Kidney tubule cell (primary cell): ENCODE results near the gene XCR1.
"Not testable (repeated sequence)": the region's sequence is repeated elsewhere in the genome, so short reads cannot be mapped to it uniquely, and the experiment has no call there.

ENCODE experiments used
- DNase-seq: peaks from one replicate; pipeline ENCODE4 v3.0.0-alpha.2; 2018; ENCODE audit warnings: low spot score

XCR1 gene

DNA sequence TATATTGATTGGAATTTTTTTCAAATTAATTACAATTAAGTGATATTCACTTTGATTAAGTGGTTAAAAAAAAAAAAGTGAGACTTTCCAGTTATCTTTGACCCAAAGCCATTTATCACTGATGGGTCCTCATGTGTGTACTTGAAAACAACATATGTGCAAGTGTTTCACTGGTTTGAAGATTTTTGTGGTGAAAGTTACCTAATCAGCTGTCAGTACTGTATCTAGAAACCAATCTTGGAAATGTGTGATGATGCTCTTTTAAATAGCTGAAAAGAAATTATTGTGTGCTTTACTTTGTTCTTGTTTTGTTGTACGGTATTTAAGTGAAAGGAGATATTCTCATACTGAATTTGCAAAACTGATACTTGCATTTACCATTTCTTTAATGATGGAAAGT is 11.6 kb upstream of the XCR1 start:
- no peak for DNase-seq

GRCh38 chr3:46038071-46038470 is 10.8 kb upstream of the XCR1 start:
- not testable (repeated sequence) for DNase-seq

DNA sequence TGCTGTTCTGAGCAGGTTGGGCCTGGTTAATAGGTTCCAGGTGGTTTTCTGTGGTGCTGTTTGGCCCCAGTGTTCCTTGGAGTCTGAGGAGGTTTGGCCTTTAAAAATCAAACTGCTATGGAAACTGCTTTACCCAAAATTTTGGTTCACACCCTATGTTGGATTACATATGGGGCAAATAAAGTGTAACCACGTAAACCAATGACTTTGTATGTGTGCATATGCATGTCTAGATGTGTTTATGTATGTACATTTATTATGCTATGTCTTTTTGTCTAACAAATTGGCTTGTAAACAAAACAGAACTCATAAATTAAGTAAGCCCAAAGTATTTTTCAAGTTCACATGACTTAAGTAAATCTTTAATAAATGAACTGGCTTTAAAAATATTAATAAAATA is 8.9 kb upstream of the XCR1 start:
- DNase-seq, result no peak

- DNase-seq, result no peak
These were observed 4.5 kb upstream of the XCR1 start for GRCh38 chr3:46031747-46032146.

- DNase-seq, result no peak
These were observed 4.0 kb upstream of the XCR1 start for GRCh38 chr3:46031269-46031668.

GRCh38 chr3:46030626-46031025 is 3.3 kb upstream of the XCR1 start:
- DNase-seq, result no peak

DNA sequence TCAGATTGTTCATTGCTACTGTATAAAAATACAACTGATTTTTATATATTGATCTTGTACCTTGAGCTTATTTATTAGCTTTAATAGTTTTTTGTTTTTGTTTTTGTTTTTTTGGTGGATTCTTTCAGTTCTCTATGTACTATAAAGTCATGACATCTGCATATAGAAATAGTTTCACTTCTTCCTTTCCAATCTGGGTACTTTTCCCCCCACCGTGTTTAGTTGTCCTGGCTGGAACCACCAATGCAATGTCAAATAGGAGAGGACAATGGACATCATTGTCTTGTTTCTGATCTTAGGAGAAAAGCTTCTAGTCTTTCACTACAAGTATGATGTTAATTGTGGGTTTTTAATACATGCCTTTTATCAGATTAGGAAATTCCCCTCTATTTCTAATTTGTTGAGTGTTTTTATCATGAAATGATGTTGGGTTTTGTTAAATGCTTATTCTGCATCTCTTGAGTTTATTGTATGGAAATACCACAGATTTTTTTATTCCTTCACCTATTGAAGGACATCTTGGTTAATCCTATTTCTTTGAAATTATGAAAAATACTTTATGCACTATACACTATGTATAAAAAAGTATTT is 2.8 kb upstream of the XCR1 start:
- no peak for DNase-seq

GRCh38 chr3:46027736-46028397 is 584 bp upstream of the XCR1 start:
- no peak for DNase-seq

DNA sequence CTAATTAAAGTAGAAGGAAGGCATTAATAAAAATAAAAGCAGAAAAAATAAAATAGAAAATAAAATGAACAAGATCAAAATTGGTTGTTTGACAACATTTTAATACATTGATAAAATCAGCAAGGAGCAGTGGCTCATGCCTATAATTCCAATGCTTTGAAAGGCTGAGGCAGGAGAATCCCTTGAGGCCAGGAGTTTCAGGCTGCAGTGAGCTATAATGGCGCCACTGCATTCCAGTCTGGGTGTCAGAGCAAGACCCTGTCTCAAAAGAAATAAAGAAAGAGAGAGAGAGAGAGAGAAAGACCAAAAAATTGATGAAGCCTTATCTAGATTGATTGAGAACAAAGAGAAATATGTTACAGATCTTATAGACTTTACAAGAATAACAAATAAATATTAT is 2.1 kb downstream of the XCR1 start:
- no peak for DNase-seq

DNA sequence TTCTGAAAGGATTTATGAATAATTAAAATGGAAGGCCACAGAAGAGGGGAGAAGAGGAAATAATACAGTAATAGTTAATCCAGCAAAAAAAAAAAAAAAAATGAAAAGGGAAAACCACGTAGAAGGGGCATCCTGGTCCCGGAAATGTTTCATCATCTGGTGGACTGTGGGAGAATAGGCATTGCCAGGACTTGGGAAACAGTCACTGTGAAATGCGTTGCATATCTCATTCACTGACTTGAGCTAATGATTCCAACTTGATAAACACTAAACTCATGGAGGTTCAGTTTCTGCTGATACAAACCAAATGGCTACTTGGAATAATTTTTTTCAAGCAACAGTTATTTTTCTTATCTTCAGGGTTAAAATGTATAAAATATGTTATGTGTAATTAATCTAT is 3.2 kb downstream of the XCR1 start:
- no peak for DNase-seq

GRCh38 chr3:46022909-46023785 is 4.1 kb downstream of the XCR1 start:
- DNase-seq, result no peak

DNA sequence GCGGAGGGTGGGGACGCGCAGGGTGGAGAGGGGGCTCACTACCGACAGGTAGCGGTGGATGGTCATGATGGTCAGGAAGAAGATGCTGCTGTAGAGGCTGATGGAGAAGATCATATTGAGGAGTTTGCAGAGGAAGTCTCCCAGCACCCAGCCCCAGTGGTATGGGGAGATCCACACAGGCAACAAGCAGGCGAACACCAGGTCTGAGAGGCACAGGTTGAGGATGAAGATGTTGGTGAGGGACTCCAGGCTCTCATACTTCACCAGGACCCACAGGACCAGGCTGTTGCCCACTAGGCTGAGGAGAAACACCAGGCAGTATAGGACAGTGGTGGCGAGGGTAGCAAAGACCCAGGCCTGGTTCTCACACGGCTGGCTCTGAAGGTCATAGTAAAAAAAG is 5.8 kb downstream of the XCR1 start:
- no peak for DNase-seq

DNA sequence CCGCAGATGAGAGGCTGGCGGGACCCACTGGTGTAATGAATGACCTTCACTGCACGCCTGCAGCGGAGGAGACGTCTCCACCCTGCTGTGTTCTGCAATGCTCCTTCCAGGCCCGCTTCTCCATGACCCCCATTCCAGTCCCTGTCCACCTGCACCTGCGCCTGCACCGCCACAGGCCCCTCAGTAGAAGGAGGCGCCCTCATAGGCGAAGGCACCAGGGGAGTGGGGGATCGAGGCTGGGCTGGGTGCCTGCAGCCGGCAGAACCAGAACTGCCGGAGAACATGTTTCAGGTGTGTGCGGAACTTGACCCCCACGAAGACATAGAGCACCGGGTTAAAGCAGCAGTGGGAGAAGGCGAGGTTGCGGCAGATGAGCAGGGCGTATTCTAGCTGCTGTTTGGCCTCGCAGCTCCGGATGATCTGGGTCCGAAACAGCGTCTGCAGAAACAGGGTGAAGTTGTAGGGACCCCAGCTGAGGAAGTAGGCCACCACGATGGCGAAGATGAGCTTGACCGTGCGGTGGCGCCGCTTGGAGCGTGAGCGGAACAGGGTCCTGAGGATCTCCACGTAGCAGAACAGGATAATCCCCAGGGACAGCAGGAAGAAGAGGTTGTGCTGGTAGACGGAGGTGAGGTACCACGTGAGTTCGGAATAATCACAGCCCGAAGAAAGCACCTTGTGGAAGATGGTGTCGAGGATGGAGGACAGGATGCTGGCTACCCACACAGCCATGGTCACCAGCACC is 6.3 kb downstream of the XCR1 start:
- DNase-seq, result no peak

- DNase-seq, result peak; percentile 24
These were observed 7.6 kb downstream of the XCR1 start for GRCh38 chr3:46019707-46020106.

GRCh38 chr3:46017720-46018119 is 9.6 kb downstream of the XCR1 start:
- peak; percentile 12 for DNase-seq

GRCh38 chr3:46013316-46014094 is 13.8 kb downstream of the XCR1 start:
- no peak for DNase-seq

DNA sequence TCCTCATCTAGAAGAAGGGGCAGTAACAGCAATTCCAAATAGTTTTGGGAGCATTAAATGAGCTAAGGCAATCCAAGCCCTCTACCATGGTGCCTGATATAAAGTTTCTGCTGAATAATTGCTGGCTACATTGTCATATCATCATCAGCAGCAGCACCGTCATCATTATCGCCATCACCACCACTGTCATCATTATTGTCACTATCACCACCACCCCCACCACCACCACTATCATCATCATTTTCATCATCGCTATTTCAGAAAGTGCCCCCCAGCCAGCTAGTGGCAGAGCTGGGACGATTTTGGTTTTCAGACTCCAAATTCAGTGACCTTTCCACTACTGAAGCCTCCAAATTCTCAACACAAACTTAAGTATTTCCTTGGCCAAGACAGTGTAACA is 15.0 kb downstream of the XCR1 start:
- no peak for DNase-seq

GRCh38 chr3:46010519-46011113 is 16.7 kb downstream of the XCR1 start:
- no peak for DNase-seq

DNA sequence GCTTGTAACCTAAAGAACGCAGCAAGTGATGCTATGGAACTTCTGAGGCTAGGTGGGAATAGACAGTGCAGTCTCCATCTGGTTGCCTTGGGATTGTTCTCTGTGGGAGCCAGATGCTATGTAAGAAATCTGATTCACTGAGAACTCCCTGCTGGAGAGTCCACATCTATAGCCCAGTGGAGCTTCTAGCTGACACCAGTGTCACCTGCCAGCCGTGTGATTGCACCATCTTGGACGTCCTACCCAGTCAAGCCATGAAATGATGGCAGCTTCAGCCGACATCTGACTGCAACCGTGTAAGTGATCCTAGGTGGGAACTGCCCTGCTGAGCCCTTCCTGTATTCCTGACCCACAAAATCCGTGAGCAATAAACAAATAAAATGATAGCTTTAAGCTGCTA is 19.2 kb downstream of the XCR1 start:
- no peak for DNase-seq

DNA sequence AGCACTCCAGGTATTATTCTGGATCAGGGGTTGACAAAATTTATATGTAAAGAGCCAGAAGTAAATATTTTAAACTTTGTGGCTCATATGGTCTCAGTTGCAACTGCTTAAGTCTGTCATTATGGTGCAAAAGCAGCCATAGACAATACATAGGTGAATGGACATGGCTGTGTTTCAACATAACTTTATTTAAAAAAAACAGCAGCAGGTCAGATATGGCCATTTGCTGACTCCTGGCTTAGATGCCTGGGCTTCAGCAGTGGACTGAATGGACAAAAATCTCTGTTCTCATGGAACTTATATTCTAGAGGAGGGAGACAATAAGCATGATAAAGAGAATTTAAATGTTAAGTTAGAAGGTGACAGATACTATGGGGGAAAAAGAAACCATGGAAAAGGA is 20.0 kb downstream of the XCR1 start:
- DNase-seq, result no peak
